OCI-LY3 (cell line): Measurements from ENCODE around the gene CSTPP1.
"Not testable (repeated sequence)": the region's sequence is repeated elsewhere in the genome, so short reads cannot be mapped to it uniquely, and the experiment has no call there.

ENCODE experiments used
- EZH2phosphoT487 ChIP-seq: fragments of 200-600 bp; shearing (Covaris generic); IDR thresholded peaks from 2 replicates; pipeline ENCODE4 v1.6.1; 2018; ENCODE audit warnings: antibody characterized with exemption, mixed run types, low read depth
- TF ChIP-seq, protein P1 (sequence below): fragments of 200-600, 300-600 bp; sonication (generic); IDR thresholded peaks from 2 replicates; pipeline ENCODE4 v1.5.1; 2014; ENCODE audit warnings: antibody characterized with exemption, low read length, low read depth

DNA sequence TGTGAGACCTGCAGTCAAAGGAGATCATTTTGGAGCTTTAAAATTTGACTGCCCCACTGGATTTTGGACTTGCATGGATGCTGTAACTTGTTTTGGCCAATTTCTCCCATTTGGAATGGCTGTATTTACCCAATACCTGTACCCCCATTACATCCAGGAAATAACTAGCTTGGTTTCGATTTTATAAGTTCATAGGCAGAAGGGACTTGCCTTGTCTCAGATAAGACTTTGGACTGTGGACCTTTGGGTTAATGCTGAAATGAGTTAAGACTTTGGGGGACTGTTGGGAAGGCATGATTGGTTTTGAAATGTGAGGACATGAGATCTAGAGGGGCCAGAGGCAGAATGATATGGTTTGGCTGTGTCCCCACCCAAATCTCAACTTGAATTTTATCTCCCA is 7.9 kb upstream of the CSTPP1 start:
- TF ChIP-seq, protein P1, sequence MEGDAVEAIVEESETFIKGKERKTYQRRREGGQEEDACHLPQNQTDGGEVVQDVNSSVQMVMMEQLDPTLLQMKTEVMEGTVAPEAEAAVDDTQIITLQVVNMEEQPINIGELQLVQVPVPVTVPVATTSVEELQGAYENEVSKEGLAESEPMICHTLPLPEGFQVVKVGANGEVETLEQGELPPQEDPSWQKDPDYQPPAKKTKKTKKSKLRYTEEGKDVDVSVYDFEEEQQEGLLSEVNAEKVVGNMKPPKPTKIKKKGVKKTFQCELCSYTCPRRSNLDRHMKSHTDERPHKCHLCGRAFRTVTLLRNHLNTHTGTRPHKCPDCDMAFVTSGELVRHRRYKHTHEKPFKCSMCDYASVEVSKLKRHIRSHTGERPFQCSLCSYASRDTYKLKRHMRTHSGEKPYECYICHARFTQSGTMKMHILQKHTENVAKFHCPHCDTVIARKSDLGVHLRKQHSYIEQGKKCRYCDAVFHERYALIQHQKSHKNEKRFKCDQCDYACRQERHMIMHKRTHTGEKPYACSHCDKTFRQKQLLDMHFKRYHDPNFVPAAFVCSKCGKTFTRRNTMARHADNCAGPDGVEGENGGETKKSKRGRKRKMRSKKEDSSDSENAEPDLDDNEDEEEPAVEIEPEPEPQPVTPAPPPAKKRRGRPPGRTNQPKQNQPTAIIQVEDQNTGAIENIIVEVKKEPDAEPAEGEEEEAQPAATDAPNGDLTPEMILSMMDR, result not testable (repeated sequence)
- not testable (repeated sequence) for TF ChIP-seq EZH2phosphoT487
